Left renal cortex interstitium (tissue), 4 donors: ENCODE measurements around the gene DMBT1. TPM values are rescaled to one million over a fixed set of nuclear protein-coding genes. Genes with fewer than 3 reads are reported as not detected.

ENCODE experiments used
- DNase-seq, 4 donors: peaks; one replicate each; pipeline ENCODE4 v3.0.0-alpha.2; 2013; ENCODE audit warnings: low read depth in 4 of 4, low spot score in 2 of 4, missing footprints in 1 of 4
- polyA plus RNA-seq, 4 donors: library from polyadenylated mRNA; unstranded; fragments of 120-200 nt; gene quantifications; one replicate each; pipeline ENCODE4 v1.2.1, GENCODE V29; 2013; ENCODE audit not compliant: insufficient read length in 4 of 4

DMBT1 gene
- polyA plus RNA-seq, 4 donors = 0.03 to 0.14 (median 0.05) TPM

GRCh38 chr10:122548407-122549085 is 12.0 kb upstream of the DMBT1 start:
- no peak for DNase-seq

GRCh38 chr10:122549636-122550035 is 10.9 kb upstream of the DMBT1 start:
- DNase-seq = no peak

GRCh38 chr10:122550427-122550826 is 10.1 kb upstream of the DMBT1 start:
- no peak for DNase-seq

- DNase-seq = no peak
These were observed 9.6 kb upstream of the DMBT1 start for GRCh38 chr10:122550983-122551382.

GRCh38 chr10:122551450-122551849 is 9.1 kb upstream of the DMBT1 start:
- DNase-seq = no peak

GRCh38 chr10:122553341-122553740 is 7.2 kb upstream of the DMBT1 start:
- DNase-seq = no peak

- no peak for DNase-seq
These were observed 6.2 kb upstream of the DMBT1 start for GRCh38 chr10:122554131-122555036.

GRCh38 chr10:122555442-122555841 is 5.1 kb upstream of the DMBT1 start:
- no peak for DNase-seq

- no peak for DNase-seq
These were observed 3.0 kb upstream of the DMBT1 start for GRCh38 chr10:122557516-122557915.

GRCh38 chr10:122558452-122558851 is 2.1 kb upstream of the DMBT1 start:
- no peak for DNase-seq

GRCh38 chr10:122559228-122559627 is 1.3 kb upstream of the DMBT1 start:
- DNase-seq = no peak

- no peak for DNase-seq
These were observed 658 bp downstream of the DMBT1 start for GRCh38 chr10:122561212-122561611.

- DNase-seq = no peak
These were observed 1.2 kb downstream of the DMBT1 start for GRCh38 chr10:122561792-122562191.

- no peak for DNase-seq
These were observed 4.4 kb downstream of the DMBT1 start for GRCh38 chr10:122564980-122565379.

GRCh38 chr10:122565766-122566206 is 5.2 kb downstream of the DMBT1 start:
- peak; percentile 43 to 81 (median 58) for DNase-seq

- DNase-seq = no peak
These were observed 6.1 kb downstream of the DMBT1 start for GRCh38 chr10:122566632-122567031.

GRCh38 chr10:122567056-122567660 is 6.6 kb downstream of the DMBT1 start:
- no peak for DNase-seq

- no peak for DNase-seq
These were observed 8.0 kb downstream of the DMBT1 start for GRCh38 chr10:122568551-122568950.

GRCh38 chr10:122570920-122571319 is 10.4 kb downstream of the DMBT1 start:
- DNase-seq = no peak

GRCh38 chr10:122571892-122572291 is 11.3 kb downstream of the DMBT1 start:
- DNase-seq = no peak

GRCh38 chr10:122575776-122576175 is 15.2 kb downstream of the DMBT1 start:
- no peak for DNase-seq
